Measurements from ENCODE around the gene RAB31. TPM values are rescaled to one million over a fixed set of nuclear protein-coding genes. Genes with fewer than 3 reads are reported as not detected.
A peak's percentile ranks its signal among the peaks of the same experiment; 100 is the strongest.
"Not testable (repeated sequence)": the region's sequence is repeated elsewhere in the genome, so short reads cannot be mapped to it uniquely, and the experiment has no call there.

Gene RAB31
- polyA plus RNA-seq (2014; cell fraction: cytosol; rRNA removed): 0.22 and 0.51 TPM in 2 replicates
- polyA plus RNA-seq (2014; cell fraction: nucleus; rRNA removed): 2.2 TPM in 1 of 2 replicates, not detected in the other

GRCh38 chr18:9708057-9708433 is at the start of gene RAB31:
Gene RAB31 (plus strand): TSS chr18:9708301. CDS start chr18:9708406, 105 bp downstream.
- no peak for DNase-seq (ENCODE audit: low spot score)

- DNase-seq (ENCODE audit: low spot score): no peak
These were observed 48.4 kb upstream of the RAB31 start for GRCh38 chr18:9659499-9660375.

- no peak for DNase-seq (ENCODE audit: low spot score)
These were observed 46.5 kb upstream of the RAB31 start for GRCh38 chr18:9661564-9661963.

GRCh38 chr18:9663377-9663776 is 44.7 kb upstream of the RAB31 start:
- no peak for DNase-seq (ENCODE audit: low spot score)

- DNase-seq (ENCODE audit: low spot score): no peak
These were observed 42.8 kb upstream of the RAB31 start for GRCh38 chr18:9665314-9665713.

GRCh38 chr18:9666548-9666947 is 41.6 kb upstream of the RAB31 start:
- no peak for DNase-seq (ENCODE audit: low spot score)

GRCh38 chr18:9669016-9669415 is 39.1 kb upstream of the RAB31 start:
- DNase-seq (ENCODE audit: low spot score): no peak

- DNase-seq (ENCODE audit: low spot score): no peak
These were observed 36.9 kb upstream of the RAB31 start for GRCh38 chr18:9671214-9671613.

- peak; percentile 18 for DNase-seq (ENCODE audit: low spot score)
These were observed 34.5 kb upstream of the RAB31 start for GRCh38 chr18:9673296-9674251.

- DNase-seq (ENCODE audit: low spot score): not testable (repeated sequence)
These were observed 29.9 kb upstream of the RAB31 start for GRCh38 chr18:9678216-9678615.

GRCh38 chr18:9679125-9679524 is 29.0 kb upstream of the RAB31 start:
- no peak for DNase-seq (ENCODE audit: low spot score)

GRCh38 chr18:9681217-9681616 is 26.9 kb upstream of the RAB31 start:
- DNase-seq (ENCODE audit: low spot score): no peak

- DNase-seq (ENCODE audit: low spot score): no peak
These were observed 25.5 kb upstream of the RAB31 start for GRCh38 chr18:9682572-9682971.

- peak; percentile 9 for DNase-seq (ENCODE audit: low spot score)
These were observed 24.4 kb upstream of the RAB31 start for GRCh38 chr18:9683418-9684396.

GRCh38 chr18:9684881-9685614 is 23.1 kb upstream of the RAB31 start:
- no peak for DNase-seq (ENCODE audit: low spot score)

- DNase-seq (ENCODE audit: low spot score): no peak
These were observed 22.5 kb upstream of the RAB31 start for GRCh38 chr18:9685615-9685890.

GRCh38 chr18:9688036-9688741 is 19.9 kb upstream of the RAB31 start:
- no peak for DNase-seq (ENCODE audit: low spot score)

GRCh38 chr18:9689253-9689652 is 18.8 kb upstream of the RAB31 start:
- DNase-seq (ENCODE audit: low spot score): no peak

GRCh38 chr18:9690418-9691188 is 17.5 kb upstream of the RAB31 start:
- no peak for DNase-seq (ENCODE audit: low spot score)

Measured in SK-N-DZ (cell line).